ENCODE results near the gene TBC1D21. TPM values are rescaled to one million over a fixed set of nuclear protein-coding genes. Genes with fewer than 3 reads are reported as not detected.

The TBC1D21 gene
- total RNA-seq: not detected

GRCh38 chr15:73873456-73873855 lies at the start of gene TBC1D21:
TBC1D21 (plus strand) TSS chr15:73873564; CDS start chr15:73873710, 146 bp downstream.
- H3K27me3 ChIP-seq (replicated peaks; ENCODE audit: insufficient read depth): no peaks in the 10 kb centered on the region
- DNase-seq (ENCODE audit: low spot score) (no peak), ATAC-seq (ENCODE audit: insufficient number of reproducible peaks, low FRiP score, low read depth) (no peak)
- no peaks in the 10 kb centered on the region for H3K4me1 ChIP-seq (ENCODE audit: control insufficient read depth in 1 of 2, low read depth in 2 of 2)
- no peak within 1 kb of the TSS for H3K27ac ChIP-seq
- H3K36me3 ChIP-seq: no peaks in the 10 kb centered on the region
- TF ChIP-seq CTCF (IDR thresholded peaks at IDR 0.05): no peak
- H3K9me3 ChIP-seq: no peaks in the 10 kb centered on the region
- no peak within 1 kb of the TSS for H3K4me3 ChIP-seq

GRCh38 chr15:73826711-73827251 lies 46.6 kb upstream of the TBC1D21 start:
- TF ChIP-seq CTCF (IDR thresholded peaks at IDR 0.05): no peak
- Histone ChIP-seq H3K36me3 (no peaks in the 10 kb centered on the region), H3K4me1 (ENCODE audit: control insufficient read depth in 1 of 2, low read depth in 2 of 2) (no peaks in the 10 kb centered on the region), H3K9me3 (no peaks in the 10 kb centered on the region), H3K27me3 (replicated peaks; ENCODE audit: insufficient read depth) (no peaks in the 10 kb centered on the region), H3K4me3 (no peak overlapping the region), H3K27ac (no peak overlapping the region)
- DNase-seq (ENCODE audit: low spot score) (no peak), ATAC-seq (ENCODE audit: insufficient number of reproducible peaks, low FRiP score, low read depth) (no peak)

GRCh38 chr15:73829523-73829922 lies 43.8 kb upstream of the TBC1D21 start:
- H3K27me3 ChIP-seq (replicated peaks; ENCODE audit: insufficient read depth): no peaks in the 10 kb centered on the region
- H3K4me3 ChIP-seq: no peak overlapping the region
- DNase-seq (ENCODE audit: low spot score) (no peak), ATAC-seq (ENCODE audit: insufficient number of reproducible peaks, low FRiP score, low read depth) (no peak)
- H3K4me1 ChIP-seq (ENCODE audit: control insufficient read depth in 1 of 2, low read depth in 2 of 2): no peaks in the 10 kb centered on the region
- no peaks in the 10 kb centered on the region for H3K9me3 ChIP-seq
- TF ChIP-seq CTCF (IDR thresholded peaks at IDR 0.05): no peak
- H3K36me3 ChIP-seq: no peaks in the 10 kb centered on the region
- no peak overlapping the region for H3K27ac ChIP-seq

- no peak for DNase-seq (ENCODE audit: low spot score)
- Histone ChIP-seq H3K27ac (no peak overlapping the region), H3K9me3 (no peaks in the 10 kb centered on the region), H3K4me1 (ENCODE audit: control insufficient read depth in 1 of 2, low read depth in 2 of 2) (no peaks in the 10 kb centered on the region), H3K4me3 (no peak overlapping the region), H3K27me3 (replicated peaks; ENCODE audit: insufficient read depth) (no peaks in the 10 kb centered on the region), H3K36me3 (no peaks in the 10 kb centered on the region)
- ATAC-seq (ENCODE audit: insufficient number of reproducible peaks, low FRiP score, low read depth): no peak
- no peak for TF ChIP-seq CTCF (IDR thresholded peaks at IDR 0.05)
Observed at GRCh38 chr15:73832657-73833056, 40.7 kb upstream of the TBC1D21 start.

GRCh38 chr15:73836845-73837244 lies 36.5 kb upstream of the TBC1D21 start:
- ATAC-seq (ENCODE audit: insufficient number of reproducible peaks, low FRiP score, low read depth) (no peak), DNase-seq (ENCODE audit: low spot score) (no peak)
- peaks cover 4 to 10% of the 10 kb centered on the region in 2 donors for H3K4me1 ChIP-seq (ENCODE audit: control insufficient read depth in 1 of 2, low read depth in 2 of 2)
- no peaks in the 10 kb centered on the region for H3K27me3 ChIP-seq (replicated peaks; ENCODE audit: insufficient read depth)
- no peak overlapping the region for H3K4me3 ChIP-seq
- TF ChIP-seq CTCF (IDR thresholded peaks at IDR 0.05): no peak
- no peaks in the 10 kb centered on the region for H3K9me3 ChIP-seq
- H3K27ac ChIP-seq: no peak overlapping the region
- H3K36me3 ChIP-seq: no peaks in the 10 kb centered on the region

Data from thoracic aorta (tissue), 2 donors.